ENCODE results near the gene JUND. TPM values are rescaled to one million over a fixed set of nuclear protein-coding genes. Genes with fewer than 3 reads are reported as not detected.

JUND gene
- total RNA-seq, 1 experiment from 2014 or later: 94.9 TPM

DNA sequence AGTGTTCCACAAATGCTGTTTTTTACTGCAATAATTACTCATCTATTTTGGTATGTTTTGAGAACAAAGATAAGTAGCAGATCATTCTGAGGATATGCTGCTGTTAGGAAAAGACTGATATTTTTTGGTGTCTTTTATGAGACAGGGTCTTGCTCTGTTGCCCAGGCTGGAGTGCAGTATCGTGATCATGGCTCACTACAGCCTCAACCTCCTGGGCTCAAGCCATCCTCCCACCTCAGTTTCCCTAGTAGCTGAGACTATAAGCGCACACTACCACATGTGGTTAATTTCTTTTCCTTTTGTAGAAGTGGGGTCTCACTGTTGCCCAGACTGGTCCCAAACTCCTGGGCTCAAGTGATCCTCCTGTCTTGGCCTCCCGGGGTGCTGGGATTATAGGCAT lies 32.0 kb upstream of the JUND start:
- no peak for DNase-seq
- Histone ChIP-seq H3K9me3 (replicated peaks) (no peaks in the 10 kb centered on the region), H3K36me3 (peaks cover 31% of the 10 kb centered on the region; the same call in 1 of the 2 replicates), H3K4me3 (no peak overlapping the region), H3K4me1 (peaks cover 25% of the 10 kb centered on the region), H3K27ac (no peak overlapping the region), H3K27me3 (no peaks in the 10 kb centered on the region)

DNA sequence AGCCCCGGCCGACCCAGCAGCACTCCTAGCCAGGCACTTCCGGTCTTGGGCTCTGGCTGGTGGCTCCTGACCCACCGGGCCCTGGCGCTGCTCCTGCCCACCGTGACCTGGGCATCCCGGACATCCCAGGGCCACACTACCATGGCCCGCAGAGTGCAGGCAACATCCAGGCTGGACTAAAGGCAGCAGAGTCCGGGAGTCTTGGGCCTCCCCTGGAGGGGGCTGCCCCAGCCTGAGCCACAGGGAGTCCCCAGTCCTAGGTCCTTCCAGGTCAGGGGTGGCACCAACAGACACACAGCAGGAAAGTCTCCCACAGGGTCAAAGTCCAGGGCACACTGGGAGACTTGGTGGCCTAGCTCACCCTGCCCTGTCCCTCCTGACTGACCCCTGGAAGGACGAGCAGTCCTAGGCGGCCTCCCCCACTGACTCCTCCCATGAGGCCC lies 30.7 kb upstream of the JUND start:
- no peak overlapping the region for H3K27ac ChIP-seq
- H3K4me3 ChIP-seq: no peak overlapping the region
- no peaks in the 10 kb centered on the region for H3K9me3 ChIP-seq (replicated peaks)
- H3K27me3 ChIP-seq: no peaks in the 10 kb centered on the region
- peaks cover 32% of the 10 kb centered on the region; the same call in 1 of the 2 replicates for H3K36me3 ChIP-seq
- DNase-seq: no peak
- H3K4me1 ChIP-seq: peaks cover 19% of the 10 kb centered on the region

DNA sequence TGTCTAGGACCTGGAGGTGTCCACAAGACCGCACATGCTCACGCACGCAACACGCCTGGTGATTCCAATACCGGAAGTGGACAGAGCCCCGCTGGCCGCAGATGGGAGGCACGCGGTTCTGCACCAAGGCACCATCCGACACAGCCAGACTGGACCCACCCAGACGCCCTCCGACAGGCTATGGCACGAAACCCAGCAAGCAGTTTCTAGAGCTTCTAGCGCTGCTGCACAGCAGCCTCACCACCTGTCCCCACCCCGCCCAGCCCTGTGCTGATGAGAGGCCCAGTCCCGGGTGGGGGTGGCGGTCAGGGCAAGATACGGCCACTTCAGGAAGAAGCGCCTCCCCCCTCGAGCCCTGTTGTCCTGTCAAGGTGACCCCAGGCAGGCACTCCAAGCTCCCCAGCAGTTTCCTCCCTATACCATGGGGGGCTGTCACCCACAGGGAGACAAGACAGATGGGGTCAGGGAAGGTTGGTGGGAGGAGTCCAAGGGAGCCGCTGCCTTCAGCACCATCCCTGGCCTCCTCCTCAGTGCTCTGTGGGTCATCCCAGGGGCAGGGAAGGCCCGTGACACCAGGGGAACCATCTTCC lies 30.2 kb upstream of the JUND start:
- H3K4me3 ChIP-seq: no peak overlapping the region
- peaks cover 35% of the 10 kb centered on the region; the same call in 1 of the 2 replicates for H3K36me3 ChIP-seq

DNA sequence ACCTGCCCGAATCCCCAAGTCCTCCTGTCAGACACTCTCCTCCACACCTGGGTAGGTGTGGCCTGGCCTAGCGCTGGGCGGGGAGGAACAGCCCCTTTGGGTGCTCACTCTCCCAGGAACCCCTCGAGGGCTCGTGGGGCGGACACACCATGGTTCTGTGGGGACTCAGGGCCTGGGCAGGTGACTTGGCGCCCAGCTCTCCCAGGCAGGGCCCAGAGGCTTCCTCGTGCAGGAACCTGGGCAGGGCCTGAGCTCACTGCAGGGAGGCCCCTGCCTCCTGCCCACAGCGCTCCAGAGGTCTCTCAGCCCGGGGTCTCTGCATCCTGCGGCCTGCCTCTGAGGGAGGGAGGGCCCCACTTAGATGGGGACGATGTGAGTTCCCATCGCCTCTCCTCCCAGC lies 29.5 kb upstream of the JUND start:
- H3K9me3 ChIP-seq (replicated peaks): no peaks in the 10 kb centered on the region
- H3K36me3 ChIP-seq: peaks cover 35% of the 10 kb centered on the region; the same call in 1 of the 2 replicates
- no peaks in the 10 kb centered on the region for H3K27me3 ChIP-seq
- DNase-seq: no peak
- peaks cover 9% of the 10 kb centered on the region for H3K4me1 ChIP-seq
- H3K4me3 ChIP-seq: no peak overlapping the region
- no peak overlapping the region for H3K27ac ChIP-seq

More for the DNA sequence above, 30.2 kb upstream of the JUND start:
- no peak for DNase-seq
- H3K27ac ChIP-seq: no peak overlapping the region
- no peaks in the 10 kb centered on the region for H3K27me3 ChIP-seq
- no peaks in the 10 kb centered on the region for H3K9me3 ChIP-seq (replicated peaks)
- peaks cover 15% of the 10 kb centered on the region for H3K4me1 ChIP-seq

DNA sequence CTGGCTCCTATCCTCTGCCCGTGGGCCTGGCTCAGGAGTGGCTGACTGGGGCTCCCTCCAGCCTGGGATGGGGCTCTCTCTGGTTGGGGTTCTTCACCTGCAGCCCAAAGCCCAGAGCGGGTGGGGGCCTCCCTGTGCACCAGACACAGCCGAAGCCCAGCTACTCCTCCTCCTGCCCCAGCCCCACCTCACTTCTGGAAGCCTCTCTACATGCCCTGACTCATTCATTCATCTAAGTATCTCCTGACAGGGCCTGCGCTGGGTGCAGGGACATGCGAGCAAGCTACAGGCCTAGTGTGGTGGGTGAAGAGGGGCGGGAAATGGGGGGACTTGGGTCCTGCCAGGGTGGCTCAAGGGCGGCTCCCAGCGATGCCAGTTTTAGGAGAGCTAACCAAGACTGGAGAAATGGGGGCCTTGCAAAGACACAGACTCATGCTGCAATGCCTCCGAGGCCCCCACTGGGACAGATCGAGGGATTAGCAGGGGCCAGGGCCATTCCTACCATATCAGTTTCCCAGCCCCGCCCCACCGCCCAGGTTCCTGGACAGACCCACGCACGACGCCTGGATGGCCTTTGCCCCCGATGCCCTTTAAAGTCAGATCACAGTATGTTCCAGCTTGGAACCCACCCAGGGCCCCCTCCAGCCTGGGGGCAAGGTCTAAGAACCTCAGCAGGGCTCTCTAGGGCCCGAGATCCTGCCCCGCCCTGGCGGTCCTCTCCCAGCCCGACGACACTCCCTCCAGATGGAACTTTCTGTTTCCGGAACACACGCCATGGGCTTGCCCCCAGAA lies 28.9 kb upstream of the JUND start:
- Histone ChIP-seq H3K4me1 (peaks cover 6% of the 10 kb centered on the region), H3K36me3 (peaks cover 35% of the 10 kb centered on the region; the same call in 1 of the 2 replicates), H3K4me3 (no peak overlapping the region), H3K27me3 (no peaks in the 10 kb centered on the region), H3K9me3 (replicated peaks) (no peaks in the 10 kb centered on the region), H3K27ac (no peak overlapping the region)
- no peak for DNase-seq

DNA sequence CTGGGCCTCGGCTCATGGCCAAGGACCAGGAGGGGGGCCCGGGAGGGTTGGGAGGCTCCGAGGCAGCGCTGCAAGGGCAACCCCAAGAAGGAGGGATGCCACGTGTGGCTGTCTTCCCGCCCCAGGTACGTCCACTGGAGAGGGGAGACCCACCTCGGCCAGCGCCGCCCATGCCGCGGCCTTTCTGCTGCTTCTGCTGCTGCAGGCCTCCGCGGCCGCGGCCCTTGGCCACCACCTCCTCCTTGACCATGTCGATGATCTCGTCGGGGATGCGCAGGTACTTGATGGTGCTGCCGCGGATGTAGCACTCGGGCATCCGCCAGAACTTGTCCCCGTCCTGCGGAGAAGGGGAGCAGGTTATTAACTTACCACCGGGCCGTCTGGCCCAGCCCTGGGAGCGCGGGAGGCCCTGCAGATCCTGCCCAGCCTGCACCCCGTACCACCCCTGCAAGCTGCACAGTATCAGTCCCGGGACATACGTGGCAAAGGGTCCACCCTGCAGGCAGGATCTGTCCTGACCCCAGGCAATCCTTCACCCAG lies 28.2 kb upstream of the JUND start:
- Histone ChIP-seq H3K4me3 (no peak overlapping the region), H3K27me3 (no peaks in the 10 kb centered on the region), H3K9me3 (replicated peaks) (no peaks in the 10 kb centered on the region), H3K4me1 (peaks cover 6% of the 10 kb centered on the region), H3K36me3 (peaks cover 34% of the 10 kb centered on the region; the same call in 1 of the 2 replicates), H3K27ac (no peak overlapping the region)
- no peak for DNase-seq

DNA sequence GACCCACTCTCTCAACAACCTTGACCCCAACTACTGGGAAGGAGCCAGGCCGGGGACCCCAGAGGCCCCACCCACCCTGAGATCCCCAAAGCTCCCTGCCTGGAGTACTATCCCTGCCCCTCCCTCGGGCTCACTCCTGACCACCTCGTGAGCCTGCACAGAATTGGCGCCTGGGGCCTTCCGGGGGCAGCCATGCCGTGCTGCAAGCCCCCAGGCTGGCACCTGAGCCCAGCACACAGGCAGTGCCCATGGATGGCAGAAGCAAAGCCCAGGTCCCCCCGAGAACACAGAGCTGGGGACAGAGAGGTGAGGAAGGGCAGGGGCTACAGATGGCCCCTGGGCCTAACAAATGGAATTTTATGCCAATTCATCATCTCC lies 27.5 kb upstream of the JUND start:
- H3K27me3 ChIP-seq: no peaks in the 10 kb centered on the region
- peaks cover 8% of the 10 kb centered on the region for H3K4me1 ChIP-seq
- H3K4me3 ChIP-seq: no peak overlapping the region
- H3K27ac ChIP-seq: no peak overlapping the region
- H3K9me3 ChIP-seq (replicated peaks): no peaks in the 10 kb centered on the region
- peaks cover 29% of the 10 kb centered on the region; the same call in 1 of the 2 replicates for H3K36me3 ChIP-seq
- no peak for DNase-seq

DNA sequence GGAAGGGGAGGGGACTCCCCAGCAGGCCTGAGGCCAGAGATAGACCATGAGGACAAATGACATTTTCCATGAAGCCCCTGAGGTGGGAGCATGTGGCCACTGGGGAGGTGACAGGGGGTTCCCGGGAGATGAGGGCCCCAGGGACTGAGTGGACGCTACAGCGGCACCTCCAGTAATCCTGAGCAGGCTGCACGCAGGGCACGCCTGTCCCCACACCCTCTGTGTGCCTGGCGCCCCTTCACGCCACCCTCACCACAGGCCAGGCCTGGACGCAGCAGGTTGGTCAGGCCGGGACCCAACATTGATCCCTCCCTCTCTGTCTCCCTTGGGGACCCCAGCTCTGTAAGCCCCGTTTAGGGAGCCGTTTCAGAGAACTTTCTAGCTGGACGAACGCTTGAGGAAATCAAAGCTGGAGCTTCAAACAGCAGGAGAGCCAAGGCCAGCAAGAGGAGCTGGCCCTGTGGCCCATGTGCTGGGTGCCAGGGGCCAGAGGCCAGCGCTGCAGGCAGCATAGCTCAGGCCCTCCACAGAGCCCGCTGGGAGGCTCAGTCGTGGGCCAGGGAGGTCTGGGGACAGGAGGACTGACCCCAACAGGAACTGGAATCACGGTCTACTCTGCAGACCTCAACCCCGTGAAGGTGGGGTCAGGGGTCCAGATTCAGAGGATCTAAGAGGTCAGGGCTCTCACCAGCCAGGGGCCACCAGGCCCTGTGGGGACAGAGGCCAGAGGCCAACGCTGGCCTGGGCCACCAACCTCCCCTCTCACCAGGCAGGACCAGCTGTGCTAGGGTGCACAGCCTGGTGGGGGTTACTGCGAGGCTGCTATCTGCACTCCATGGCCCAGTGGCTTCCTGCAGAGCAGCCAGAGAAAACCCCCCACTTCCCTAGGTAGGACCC lies 26.9 kb upstream of the JUND start:
- no peaks in the 10 kb centered on the region for H3K27me3 ChIP-seq
- no peaks in the 10 kb centered on the region for H3K9me3 ChIP-seq (replicated peaks)
- H3K36me3 ChIP-seq: peaks cover 22% of the 10 kb centered on the region; the same call in 1 of the 2 replicates
- no peak for DNase-seq
- H3K27ac ChIP-seq: no peak overlapping the region
- H3K4me3 ChIP-seq: no peak overlapping the region
- peaks cover 14% of the 10 kb centered on the region for H3K4me1 ChIP-seq

DNA sequence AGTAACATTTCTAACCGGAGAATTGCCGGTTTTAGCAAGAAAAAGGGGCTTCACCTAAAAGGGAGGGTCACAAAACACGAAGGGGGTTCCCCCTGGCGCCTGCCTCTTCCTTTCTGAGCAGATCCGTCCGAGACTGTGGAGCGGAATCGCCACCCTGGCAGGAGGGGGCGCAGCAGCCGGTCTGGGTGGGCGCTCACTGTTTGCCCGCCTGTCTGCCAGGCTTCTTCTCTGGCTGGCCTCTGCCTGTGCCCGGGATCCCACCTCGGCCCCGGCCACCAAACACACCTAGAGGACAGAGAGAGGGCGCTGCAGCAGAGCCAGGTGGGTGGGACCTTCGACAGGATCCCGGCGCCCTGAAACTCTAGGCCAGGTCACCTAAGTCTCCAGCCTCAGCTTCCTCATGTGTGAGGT lies 25.9 kb upstream of the JUND start:
- no peak overlapping the region for H3K4me3 ChIP-seq
- H3K36me3 ChIP-seq: peaks cover 16% of the 10 kb centered on the region; the same call in 1 of the 2 replicates
- H3K27ac ChIP-seq: no peak overlapping the region
- no peaks in the 10 kb centered on the region for H3K9me3 ChIP-seq (replicated peaks)
- no peaks in the 10 kb centered on the region for H3K27me3 ChIP-seq
- no peak for DNase-seq
- H3K4me1 ChIP-seq: peaks cover 17% of the 10 kb centered on the region

DNA sequence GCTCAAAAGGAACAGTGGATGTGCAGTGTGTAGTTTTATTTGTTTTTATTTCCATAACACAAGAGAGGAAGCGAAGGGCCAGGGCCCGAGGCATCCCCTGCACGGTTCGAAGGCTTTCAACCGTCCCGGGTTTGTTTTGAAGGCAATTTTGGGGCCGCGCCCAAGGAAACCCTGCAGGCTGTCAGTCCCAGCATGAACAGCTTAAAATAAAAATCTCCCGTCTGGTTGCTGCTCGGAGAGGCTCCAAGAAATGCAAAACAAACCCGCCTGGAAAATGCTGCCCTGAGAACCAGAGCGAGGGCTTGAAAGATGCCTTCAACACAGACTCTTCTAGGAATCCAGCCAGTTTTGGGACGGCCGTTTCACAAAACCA lies 25.5 kb upstream of the JUND start:
- Histone ChIP-seq H3K36me3 (peaks cover 12% of the 10 kb centered on the region; the same call in 1 of the 2 replicates), H3K9me3 (replicated peaks) (no peaks in the 10 kb centered on the region), H3K27me3 (no peaks in the 10 kb centered on the region), H3K27ac (no peak overlapping the region), H3K4me3 (no peak overlapping the region), H3K4me1 (peaks cover 17% of the 10 kb centered on the region)
- no peak for DNase-seq

DNA sequence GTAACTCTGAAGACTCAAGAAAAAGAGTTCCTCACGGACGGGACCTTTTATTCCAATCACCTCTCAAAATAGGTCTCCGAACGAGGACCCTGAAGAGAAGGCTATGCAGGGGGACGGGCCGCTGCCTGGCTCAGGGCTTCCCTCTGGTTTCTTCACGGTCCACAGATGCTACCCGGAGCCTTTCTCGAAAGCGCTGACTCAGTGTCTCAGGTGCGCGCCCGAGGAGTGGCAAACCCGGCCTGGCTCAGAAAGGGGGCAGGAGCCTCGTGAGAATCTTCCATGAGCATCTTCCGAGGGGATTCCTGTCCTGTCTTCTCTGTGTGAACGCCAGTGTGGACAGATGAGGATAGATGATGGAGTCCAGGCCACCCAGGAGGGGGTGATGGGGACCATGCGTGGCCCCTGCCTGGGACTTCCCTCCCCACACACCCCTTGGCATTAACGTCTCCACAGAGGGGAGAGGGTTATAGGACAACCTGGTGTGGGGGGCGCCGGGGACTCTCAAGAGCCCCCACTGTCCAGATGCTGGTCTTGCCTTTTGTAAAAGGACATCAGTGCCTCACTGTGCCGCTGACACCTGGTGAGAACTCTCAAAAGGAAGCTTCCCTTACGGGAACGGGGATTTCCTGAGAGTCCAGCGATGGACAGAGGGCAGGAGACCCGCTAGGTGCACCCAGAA lies 24.9 kb upstream of the JUND start:
- no peaks in the 10 kb centered on the region for H3K9me3 ChIP-seq (replicated peaks)
- no peaks in the 10 kb centered on the region for H3K27me3 ChIP-seq
- peaks cover 17% of the 10 kb centered on the region for H3K4me1 ChIP-seq
- H3K27ac ChIP-seq: no peak overlapping the region
- DNase-seq: no peak
- no peak overlapping the region for H3K4me3 ChIP-seq
- H3K36me3 ChIP-seq: peaks cover 9% of the 10 kb centered on the region; the same call in 1 of the 2 replicates

DNA sequence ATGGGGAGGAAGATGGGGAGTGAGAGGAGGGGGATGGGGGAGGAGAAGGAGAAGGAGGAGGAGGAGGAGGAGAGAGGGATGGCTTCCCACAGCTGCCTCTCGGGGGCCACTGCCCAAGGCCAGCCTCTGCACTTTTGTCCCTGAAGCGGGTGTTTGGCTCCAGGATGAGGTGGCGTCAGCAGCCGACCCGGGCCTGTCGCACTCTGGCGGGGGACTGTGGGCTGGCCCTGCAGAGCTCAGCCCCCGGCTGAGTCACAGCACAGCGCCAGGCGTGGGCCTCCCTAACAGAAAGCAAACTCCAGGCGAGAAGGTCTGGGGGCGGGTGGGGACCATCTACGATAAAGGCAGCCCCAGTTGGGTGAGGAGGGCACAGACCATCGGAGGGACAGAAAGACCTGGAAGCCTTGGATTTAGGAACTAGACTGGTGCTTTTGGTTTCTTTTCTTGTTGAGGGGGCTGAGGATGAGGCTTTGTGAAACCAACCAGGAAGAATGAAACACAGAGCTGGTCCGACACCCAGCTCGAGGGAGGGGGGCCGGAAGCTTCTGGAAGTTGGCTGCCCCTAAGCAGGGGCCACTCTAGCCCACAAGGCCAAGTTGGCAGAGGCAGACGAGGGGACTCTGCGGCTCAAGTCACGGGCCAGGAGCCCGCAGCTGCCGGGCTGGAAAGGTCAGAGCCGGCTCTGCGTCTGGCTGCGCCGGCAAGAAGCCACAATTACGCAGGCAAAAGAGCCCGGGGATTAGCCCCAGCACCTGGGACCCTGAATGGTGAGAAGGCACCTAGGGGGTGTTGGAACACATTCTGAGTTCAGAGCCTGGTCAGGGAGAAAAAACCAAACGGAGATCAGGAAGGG lies 23.3 kb upstream of the JUND start:
- DNase-seq: peak; percentile 85
- H3K4me1 ChIP-seq: peaks cover 20% of the 10 kb centered on the region
- H3K9me3 ChIP-seq (replicated peaks): no peaks in the 10 kb centered on the region
- H3K4me3 ChIP-seq: peak overlapping the region; percentile 44
- peak overlapping the region; percentile 85 for H3K27ac ChIP-seq
- peaks cover 4% of the 10 kb centered on the region; the same call in 1 of the 2 replicates for H3K36me3 ChIP-seq
- no peaks in the 10 kb centered on the region for H3K27me3 ChIP-seq

DNA sequence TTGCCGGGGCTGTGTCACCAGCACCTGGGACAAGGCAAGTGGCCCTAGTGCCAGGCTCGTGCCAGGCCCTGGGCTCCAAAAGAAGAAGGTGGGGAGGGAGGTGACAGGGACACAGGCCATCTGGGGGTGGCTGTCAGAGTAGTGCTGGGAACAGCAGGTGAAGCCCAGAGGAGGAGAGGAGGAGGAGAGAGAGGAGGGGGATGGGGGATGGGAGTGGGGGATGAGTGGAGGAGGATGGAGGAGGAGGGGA lies 22.7 kb upstream of the JUND start:
- H3K4me3 ChIP-seq: peak overlapping the region; percentile 44
- H3K27ac ChIP-seq: peak overlapping the region; percentile 85; the same call in 1 of the 2 replicates
- H3K4me1 ChIP-seq: peaks cover 20% of the 10 kb centered on the region
- H3K36me3 ChIP-seq: peaks cover 4% of the 10 kb centered on the region; the same call in 1 of the 2 replicates
- H3K9me3 ChIP-seq (replicated peaks): no peaks in the 10 kb centered on the region
- no peaks in the 10 kb centered on the region for H3K27me3 ChIP-seq
- no peak for DNase-seq

Data from SJCRH30 (cell line).